ENCODE data around the gene SUGCT. TPM values are rescaled to one million over a fixed set of nuclear protein-coding genes. Genes with fewer than 3 reads are reported as not detected.

Gene SUGCT
- total RNA-seq, 2 experiments from 2014 or later, result 2.3 to 2.9 TPM

DNA sequence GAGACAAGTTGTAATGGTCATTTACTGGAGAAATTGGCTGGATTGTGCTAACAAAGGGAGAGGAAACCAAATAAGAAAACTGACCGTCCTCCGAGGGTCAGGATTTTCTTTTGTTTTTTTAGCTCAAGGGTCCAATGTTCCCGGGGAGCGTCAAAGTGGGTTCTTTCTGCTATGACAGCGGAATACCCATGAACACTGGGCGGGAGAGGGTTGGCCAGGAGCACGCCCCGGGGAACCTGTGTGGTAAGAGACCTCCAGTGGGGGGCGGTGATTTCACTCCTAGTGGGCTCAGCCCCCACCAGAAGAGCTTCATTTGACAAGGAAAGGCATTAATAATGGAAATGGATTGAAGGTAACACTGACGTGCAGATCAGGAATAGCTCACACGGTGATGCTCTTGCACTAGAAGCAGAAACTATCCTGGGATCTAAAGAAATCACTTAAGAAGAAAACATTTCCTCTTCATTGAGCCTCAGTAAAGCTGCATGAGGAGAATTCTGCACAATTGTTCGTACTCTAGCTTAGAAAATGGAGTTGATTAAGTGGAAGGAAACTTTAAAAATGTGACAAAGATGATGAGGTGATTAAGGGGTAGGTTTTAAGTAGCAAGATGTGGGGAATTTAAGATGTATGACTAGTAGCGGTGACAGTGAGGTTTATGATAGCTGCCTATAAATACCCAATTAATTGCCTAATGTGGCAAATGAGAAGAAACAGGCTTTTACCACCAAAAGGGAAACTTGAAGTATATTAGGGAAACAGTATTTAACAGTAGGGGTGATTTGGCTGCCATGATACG lies 627.2 kb downstream of the SUGCT start:
- Mint-ChIP-seq H3K27me3 (no peaks in the 10 kb centered on the region), H3K9me3 (no peaks in the 10 kb centered on the region), H3K36me3 (no peaks in the 10 kb centered on the region), H3K27ac (no peak overlapping the region), H3K4me1 (peaks cover 2% of the 10 kb centered on the region), H3K4me3 (no peak overlapping the region)
- DNase-seq, result no peak

DNA sequence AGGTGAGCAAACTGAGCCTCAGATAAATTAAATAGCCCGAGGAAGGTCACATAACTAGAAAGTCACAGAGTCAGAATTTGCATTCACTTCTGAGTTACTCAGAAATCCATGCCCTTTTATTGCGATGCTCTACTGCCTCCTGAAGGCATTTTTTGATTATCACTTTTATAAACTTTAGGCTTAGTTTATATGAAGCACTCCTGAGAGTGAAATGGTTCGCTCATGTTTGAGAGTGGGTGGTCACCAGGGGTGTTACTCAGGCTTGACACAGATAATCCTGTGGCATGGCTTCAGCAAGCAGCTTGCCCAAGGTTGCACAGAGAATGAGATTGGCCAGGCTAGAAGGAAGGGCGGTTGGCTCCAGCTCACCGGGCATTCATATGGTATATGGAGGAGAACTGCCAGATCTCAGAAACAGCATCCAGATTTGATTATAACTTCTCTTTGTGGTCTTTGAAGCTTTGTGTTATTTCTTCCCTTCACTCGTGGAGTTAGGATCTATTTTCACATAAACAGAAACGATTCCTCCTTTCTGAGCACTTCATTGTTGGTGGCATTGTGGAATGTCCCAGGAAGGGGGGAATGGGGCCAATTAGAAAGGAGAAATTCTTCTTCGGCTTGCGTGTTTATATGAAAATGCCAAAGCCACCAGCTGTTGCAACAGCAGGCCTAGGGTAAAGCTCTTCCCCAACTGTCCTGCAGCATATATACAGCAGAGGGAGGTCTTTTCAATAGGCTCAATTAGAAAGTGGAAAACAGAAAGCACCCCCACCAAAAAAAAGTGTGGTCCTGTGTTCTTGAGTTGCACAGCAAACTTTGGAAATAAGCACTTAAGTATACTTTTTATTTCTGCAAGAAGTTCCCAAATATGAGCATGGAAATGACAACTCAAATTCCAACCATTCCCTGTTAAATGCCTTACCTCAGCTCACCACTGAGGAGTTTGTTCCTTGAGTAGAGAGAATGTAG lies 628.8 kb downstream of the SUGCT start:
- H3K27me3 Mint-ChIP-seq, result no peaks in the 10 kb centered on the region
- no peak overlapping the region for H3K27ac Mint-ChIP-seq
- no peaks in the 10 kb centered on the region for H3K9me3 Mint-ChIP-seq
- peaks cover 2% of the 10 kb centered on the region for H3K4me1 Mint-ChIP-seq
- no peak overlapping the region for H3K4me3 Mint-ChIP-seq
- no peaks in the 10 kb centered on the region for H3K36me3 Mint-ChIP-seq
- DNase-seq, result no peak

DNA sequence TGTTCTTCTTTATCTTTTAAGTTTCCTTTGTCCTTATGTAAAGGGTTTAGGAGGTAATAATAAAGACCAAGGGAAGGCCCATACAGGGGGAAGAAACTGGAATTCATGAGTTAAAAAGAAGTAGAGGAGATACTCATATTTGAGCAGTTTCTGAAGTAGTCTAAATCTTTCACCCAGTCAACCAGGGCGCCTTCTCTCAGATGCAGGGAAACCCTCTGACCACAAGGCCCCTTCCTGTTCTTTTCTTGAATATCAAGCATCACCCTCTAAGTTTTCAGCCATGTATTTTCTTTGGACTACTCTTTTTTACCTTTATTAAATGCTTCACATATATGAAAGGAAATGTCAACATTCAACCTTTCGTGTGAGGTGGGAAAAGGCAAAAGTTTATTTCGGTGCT lies 630.8 kb downstream of the SUGCT start:
- peak; percentile 4 for DNase-seq
- Mint-ChIP-seq H3K9me3 (no peaks in the 10 kb centered on the region), H3K27me3 (no peaks in the 10 kb centered on the region), H3K36me3 (no peaks in the 10 kb centered on the region), H3K27ac (no peak overlapping the region), H3K4me1 (peaks cover 2% of the 10 kb centered on the region), H3K4me3 (no peak overlapping the region)

DNA sequence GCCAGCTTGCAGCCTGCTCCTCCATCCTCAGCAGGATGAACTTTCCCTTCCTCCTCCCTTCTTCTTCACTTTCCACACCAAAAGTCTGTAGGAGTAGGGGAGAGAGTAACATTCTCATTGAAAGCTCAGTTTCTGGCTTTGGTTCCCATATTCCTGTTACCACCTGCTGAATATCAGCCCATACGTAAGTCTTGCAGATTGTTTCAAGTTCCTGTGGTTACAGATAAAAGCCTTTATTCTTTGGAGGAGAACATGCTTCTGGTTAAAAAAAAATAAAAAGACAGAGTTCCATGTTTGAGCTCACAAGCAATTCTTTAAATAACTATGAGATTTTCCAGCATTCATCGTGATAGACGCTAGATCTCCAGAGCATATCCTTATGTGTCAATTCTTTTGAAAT lies 637.3 kb downstream of the SUGCT start:
- H3K4me1 Mint-ChIP-seq, result no peaks in the 10 kb centered on the region
- DNase-seq, result no peak
- H3K9me3 Mint-ChIP-seq, result no peaks in the 10 kb centered on the region
- no peaks in the 10 kb centered on the region for H3K27me3 Mint-ChIP-seq
- H3K36me3 Mint-ChIP-seq, result no peaks in the 10 kb centered on the region
- H3K4me3 Mint-ChIP-seq, result no peak overlapping the region
- H3K27ac Mint-ChIP-seq, result no peak overlapping the region

DNA sequence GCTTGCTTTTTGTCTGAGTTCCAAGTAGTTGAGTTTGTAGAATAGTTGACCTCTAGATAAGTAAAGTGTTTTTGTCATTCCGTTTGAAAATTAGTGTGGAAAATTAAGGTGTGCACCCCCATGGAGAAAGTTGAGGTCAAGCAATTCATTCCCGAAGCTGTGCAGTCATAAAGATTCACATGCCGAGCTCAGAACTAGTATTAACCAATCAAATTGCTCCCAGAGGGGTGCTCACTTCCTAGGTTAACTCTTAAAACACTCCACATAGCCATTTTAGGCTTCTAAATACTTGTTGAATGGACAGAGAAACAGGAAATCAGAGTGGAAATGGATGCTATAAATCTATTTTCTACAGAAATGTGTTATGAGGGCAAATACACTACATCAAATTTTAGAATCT lies 638.9 kb downstream of the SUGCT start:
- Mint-ChIP-seq H3K27me3 (no peaks in the 10 kb centered on the region), H3K4me1 (no peaks in the 10 kb centered on the region), H3K36me3 (no peaks in the 10 kb centered on the region), H3K4me3 (no peak overlapping the region), H3K9me3 (no peaks in the 10 kb centered on the region), H3K27ac (no peak overlapping the region)
- no peak for DNase-seq

DNA sequence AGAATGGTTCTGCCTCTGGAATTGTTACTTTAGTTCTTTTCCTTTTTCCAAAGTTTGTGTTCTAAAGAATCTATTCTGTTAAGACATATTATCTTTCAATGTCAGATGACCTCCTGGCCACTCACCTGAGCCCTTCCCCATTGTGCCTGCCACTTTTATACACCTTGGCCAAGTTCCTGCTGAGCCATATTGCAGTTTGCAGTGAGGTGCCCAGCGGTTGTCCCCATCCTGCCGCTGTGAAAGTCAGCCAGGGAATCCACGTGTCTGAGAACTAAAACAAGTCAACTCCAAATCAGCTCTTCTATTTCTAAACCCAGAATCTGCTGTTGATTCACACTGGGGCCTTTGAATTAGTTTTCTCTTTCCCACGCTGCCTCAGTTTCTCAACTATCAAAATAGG lies 641.1 kb downstream of the SUGCT start:
- DNase-seq, result no peak
- Mint-ChIP-seq H3K9me3 (no peaks in the 10 kb centered on the region), H3K4me3 (no peak overlapping the region), H3K36me3 (no peaks in the 10 kb centered on the region), H3K27ac (no peak overlapping the region), H3K27me3 (no peaks in the 10 kb centered on the region), H3K4me1 (no peaks in the 10 kb centered on the region)

DNA sequence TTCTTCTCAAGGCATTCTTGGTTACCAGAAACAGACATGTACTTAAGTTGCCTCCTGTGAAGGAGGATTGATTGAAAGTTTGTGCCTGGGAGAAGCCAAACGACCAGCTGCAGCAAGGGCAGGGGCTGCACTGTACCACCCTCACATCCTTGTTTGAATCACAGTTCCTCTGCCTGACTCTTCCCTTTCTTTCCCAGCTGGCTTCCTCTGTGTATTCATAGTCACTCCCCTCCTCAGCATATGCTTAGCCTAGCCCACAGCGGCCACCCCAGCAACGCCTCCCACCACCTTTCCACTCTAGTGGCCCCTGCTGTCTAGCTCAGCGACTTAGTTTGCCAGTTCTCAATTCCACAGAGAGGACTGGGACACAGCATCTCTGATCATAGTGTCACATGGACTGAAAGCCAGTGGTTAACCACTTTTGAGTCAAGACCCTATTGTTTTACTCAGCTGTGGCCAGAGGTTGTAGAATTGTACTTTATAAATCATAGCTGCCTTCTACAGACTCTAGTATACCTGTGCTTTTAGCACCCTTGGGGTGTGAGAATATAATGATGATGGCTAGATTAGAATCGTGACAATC lies 643.0 kb downstream of the SUGCT start:
- Mint-ChIP-seq H3K27me3 (no peaks in the 10 kb centered on the region), H3K27ac (no peak overlapping the region), H3K9me3 (no peaks in the 10 kb centered on the region), H3K4me1 (no peaks in the 10 kb centered on the region), H3K36me3 (no peaks in the 10 kb centered on the region), H3K4me3 (no peak overlapping the region)
- DNase-seq, result no peak

DNA sequence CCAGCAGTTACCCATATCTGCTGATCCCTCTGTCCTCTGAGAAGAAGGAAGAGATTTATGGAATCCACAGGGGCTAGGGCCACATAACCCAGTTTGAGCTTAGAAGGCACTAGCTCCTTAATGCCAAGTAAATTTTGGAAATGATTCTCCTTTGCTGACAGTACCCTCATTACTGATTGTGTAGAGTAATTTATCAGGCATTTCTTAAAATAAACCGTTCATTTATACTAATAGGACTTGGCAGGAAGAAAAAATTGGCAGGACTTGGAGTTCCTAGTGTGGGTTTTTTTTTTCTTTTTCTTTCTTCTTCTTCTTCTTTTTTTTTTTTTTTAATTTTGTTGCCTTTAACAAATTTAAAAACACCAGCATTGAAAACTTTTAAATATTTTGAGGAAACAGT lies 645.7 kb downstream of the SUGCT start:
- Mint-ChIP-seq H3K4me3 (no peak overlapping the region), H3K27me3 (no peaks in the 10 kb centered on the region), H3K9me3 (no peaks in the 10 kb centered on the region), H3K36me3 (no peaks in the 10 kb centered on the region), H3K4me1 (no peaks in the 10 kb centered on the region), H3K27ac (no peak overlapping the region)
- DNase-seq, result no peak

DNA sequence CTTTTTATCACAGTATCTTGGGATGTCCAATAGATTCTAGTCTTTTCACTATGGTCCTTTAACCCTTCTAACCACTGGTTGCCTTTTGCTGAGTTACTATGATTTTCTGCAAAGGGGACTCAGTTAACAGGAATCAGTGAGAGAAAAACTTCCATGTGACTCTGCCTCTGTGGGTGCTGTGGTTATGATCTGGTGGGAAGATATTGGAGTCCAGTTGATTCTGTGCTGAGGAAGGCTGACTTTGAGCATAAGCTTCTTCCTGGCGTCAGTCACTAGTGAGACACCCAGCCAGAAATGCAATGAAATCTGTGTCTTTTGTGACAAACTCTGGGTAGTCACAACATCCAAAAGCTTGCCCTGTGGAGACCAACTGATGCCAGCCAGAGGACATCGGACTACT lies 648.0 kb downstream of the SUGCT start:
- H3K9me3 Mint-ChIP-seq, result no peaks in the 10 kb centered on the region
- no peaks in the 10 kb centered on the region for H3K4me1 Mint-ChIP-seq
- no peaks in the 10 kb centered on the region for H3K36me3 Mint-ChIP-seq
- no peak overlapping the region for H3K27ac Mint-ChIP-seq
- no peaks in the 10 kb centered on the region for H3K27me3 Mint-ChIP-seq
- no peak overlapping the region for H3K4me3 Mint-ChIP-seq
- no peak for DNase-seq

DNA sequence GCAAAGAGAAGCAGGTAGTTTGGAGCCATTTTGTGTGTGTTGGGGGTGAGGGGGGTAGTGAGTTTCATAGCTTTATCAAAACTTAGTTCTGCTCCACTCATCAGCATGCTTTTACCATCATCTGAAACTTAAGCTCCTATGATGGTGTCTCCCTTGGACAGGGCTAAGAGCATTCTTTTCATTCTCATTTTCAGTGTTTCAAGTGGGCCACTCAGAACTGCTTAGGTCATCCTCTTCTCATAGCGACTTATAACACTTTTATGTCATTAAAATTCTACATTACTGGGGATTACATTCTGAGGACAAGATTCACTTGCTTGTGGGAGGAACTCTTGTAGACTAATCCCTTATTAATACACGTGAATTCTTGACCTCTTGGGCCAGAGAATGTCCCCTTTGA lies 649.4 kb downstream of the SUGCT start:
- Mint-ChIP-seq H3K36me3 (no peaks in the 10 kb centered on the region), H3K4me1 (no peaks in the 10 kb centered on the region), H3K9me3 (no peaks in the 10 kb centered on the region), H3K4me3 (no peak overlapping the region), H3K27ac (no peak overlapping the region), H3K27me3 (no peaks in the 10 kb centered on the region)
- DNase-seq, result no peak

DNA sequence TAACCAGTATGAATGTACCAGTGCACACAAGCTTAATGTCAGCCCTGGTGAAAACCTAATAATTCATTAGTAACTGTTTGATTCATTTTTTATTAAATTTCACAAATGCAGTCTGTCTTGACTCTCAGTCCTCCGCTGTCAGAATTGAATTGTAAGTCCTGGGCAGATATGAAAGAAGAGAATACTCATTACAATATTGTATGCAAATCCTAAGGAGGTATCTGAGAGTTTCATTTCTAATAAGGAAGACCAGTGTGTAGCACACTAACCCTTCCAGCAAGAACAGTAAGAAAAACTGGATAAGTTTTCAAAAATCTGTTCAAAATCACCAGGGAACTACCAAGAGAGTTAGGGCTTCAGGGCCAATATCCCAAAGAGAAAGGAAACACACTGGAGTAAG lies 652.1 kb downstream of the SUGCT start:
- no peak overlapping the region for H3K27ac Mint-ChIP-seq
- no peaks in the 10 kb centered on the region for H3K4me1 Mint-ChIP-seq
- H3K27me3 Mint-ChIP-seq, result no peaks in the 10 kb centered on the region
- no peak overlapping the region for H3K4me3 Mint-ChIP-seq
- H3K36me3 Mint-ChIP-seq, result no peaks in the 10 kb centered on the region
- H3K9me3 Mint-ChIP-seq, result peaks cover 3% of the 10 kb centered on the region
- no peak for DNase-seq

DNA sequence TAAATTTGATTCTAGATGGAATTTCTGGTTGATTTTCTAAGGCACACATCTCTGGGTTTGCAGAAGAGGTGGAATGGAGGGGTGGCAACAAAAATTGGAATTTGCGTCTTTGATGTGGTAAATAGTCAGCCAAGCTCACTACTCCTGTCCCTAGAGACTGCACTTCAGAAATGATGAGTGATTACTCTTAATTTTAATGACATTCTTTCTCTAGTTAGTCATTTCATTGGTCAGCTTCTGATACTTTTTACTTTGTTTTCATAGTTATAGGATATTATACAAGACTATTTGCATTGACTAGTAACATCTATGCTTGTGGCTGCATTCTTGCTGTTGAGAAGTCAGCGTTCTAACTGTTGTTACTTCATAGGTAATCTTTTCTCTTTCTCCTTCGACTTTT lies 658.3 kb downstream of the SUGCT start:
- H3K27me3 Mint-ChIP-seq, result no peaks in the 10 kb centered on the region
- H3K27ac Mint-ChIP-seq, result no peak overlapping the region
- H3K4me1 Mint-ChIP-seq, result no peaks in the 10 kb centered on the region
- H3K9me3 Mint-ChIP-seq, result peaks cover 3% of the 10 kb centered on the region
- no peak for DNase-seq
- H3K36me3 Mint-ChIP-seq, result no peaks in the 10 kb centered on the region
- no peak overlapping the region for H3K4me3 Mint-ChIP-seq

DNA sequence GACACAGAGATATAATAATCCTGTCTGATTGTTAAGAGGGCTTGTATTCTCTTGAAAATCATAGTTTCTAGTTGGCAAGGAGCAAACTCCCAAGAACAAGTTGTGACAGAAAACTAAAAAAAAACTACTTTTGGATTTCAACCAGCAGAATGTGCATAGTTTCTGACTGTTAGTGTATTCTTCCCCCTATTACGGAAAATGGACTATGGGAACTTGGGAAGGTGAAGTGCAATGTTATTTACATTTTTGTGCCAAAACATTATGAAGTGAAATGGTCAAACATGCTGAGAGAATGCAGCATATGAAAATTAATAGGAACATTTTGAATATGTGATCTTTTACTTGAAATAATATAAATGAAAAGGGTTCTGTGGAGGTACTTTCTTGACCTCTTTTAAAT lies 660.8 kb downstream of the SUGCT start:
- Mint-ChIP-seq H3K9me3 (no peaks in the 10 kb centered on the region), H3K27ac (no peak overlapping the region), H3K4me1 (no peaks in the 10 kb centered on the region), H3K36me3 (no peaks in the 10 kb centered on the region), H3K4me3 (no peak overlapping the region), H3K27me3 (no peaks in the 10 kb centered on the region)
- no peak for DNase-seq

DNA sequence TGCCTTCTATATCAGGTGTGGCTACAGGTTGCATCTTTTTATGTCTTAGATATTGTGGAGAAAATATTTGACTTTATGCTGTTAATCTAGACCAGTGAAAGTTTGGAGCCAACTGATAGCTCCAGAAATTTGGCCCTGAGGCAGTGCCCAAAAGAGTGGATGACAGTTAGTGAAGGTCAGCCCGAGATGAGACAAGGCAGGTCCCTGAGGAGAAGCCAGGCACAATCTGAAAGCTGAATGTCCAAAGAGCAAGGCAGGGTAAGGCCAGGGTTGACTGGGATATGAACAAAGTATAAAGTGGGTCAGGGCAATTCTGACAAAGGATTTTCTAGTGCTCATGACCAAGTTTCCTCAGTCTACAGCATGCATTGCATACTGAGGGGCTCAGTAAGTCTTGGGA lies 661.9 kb downstream of the SUGCT start:
- H3K4me1 Mint-ChIP-seq, result peaks cover 2% of the 10 kb centered on the region
- no peaks in the 10 kb centered on the region for H3K36me3 Mint-ChIP-seq
- no peak overlapping the region for H3K27ac Mint-ChIP-seq
- no peak overlapping the region for H3K4me3 Mint-ChIP-seq
- no peaks in the 10 kb centered on the region for H3K9me3 Mint-ChIP-seq
- no peak for DNase-seq
- no peaks in the 10 kb centered on the region for H3K27me3 Mint-ChIP-seq

DNA sequence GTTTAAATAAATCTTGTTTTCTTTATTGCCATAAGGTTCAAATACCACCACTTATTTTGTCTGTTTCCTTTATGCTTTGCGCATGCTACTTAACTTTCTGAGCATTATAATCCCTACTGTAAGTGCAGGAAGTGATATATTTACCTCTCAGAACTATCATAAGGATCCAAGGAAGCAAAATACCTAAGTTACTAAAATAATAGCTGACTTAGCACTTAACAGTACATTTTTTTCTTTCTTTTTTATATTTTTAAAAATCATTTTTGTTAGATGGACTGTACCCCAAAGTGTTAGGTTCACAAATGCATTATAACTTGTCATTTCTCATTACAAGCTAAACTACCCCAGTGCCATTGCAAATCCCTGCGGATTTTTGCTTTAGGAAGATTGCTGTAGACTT lies 663.8 kb downstream of the SUGCT start:
- peaks cover 2% of the 10 kb centered on the region for H3K4me1 Mint-ChIP-seq
- no peak for DNase-seq
- H3K4me3 Mint-ChIP-seq, result no peak overlapping the region
- no peak overlapping the region for H3K27ac Mint-ChIP-seq
- no peaks in the 10 kb centered on the region for H3K27me3 Mint-ChIP-seq
- H3K9me3 Mint-ChIP-seq, result no peaks in the 10 kb centered on the region
- no peaks in the 10 kb centered on the region for H3K36me3 Mint-ChIP-seq
